Measurements from ENCODE around the gene KCNQ2.

The KCNQ2 gene

GRCh38 chr20:63417097-63417737, 55.2 kb downstream of the KCNQ2 start:
- DNase-seq (ENCODE audit: low spot score), result no peak

GRCh38 chr20:63416631-63417030, 55.8 kb downstream of the KCNQ2 start:
- no peak for DNase-seq (ENCODE audit: low spot score)

GRCh38 chr20:63415647-63416391, 56.6 kb downstream of the KCNQ2 start:
- no peak for DNase-seq (ENCODE audit: low spot score)

- no peak for DNase-seq (ENCODE audit: low spot score)
Observed at GRCh38 chr20:63414720-63415430, 57.6 kb downstream of the KCNQ2 start.

- DNase-seq (ENCODE audit: low spot score), result no peak
Observed at GRCh38 chr20:63413963-63414684, 58.3 kb downstream of the KCNQ2 start.

GRCh38 chr20:63413323-63413722, 59.1 kb downstream of the KCNQ2 start:
- DNase-seq (ENCODE audit: low spot score), result no peak

- no peak for DNase-seq (ENCODE audit: low spot score)
Observed at GRCh38 chr20:63412889-63413288, 59.6 kb downstream of the KCNQ2 start.

GRCh38 chr20:63411898-63412631, 60.4 kb downstream of the KCNQ2 start:
- no peak for DNase-seq (ENCODE audit: low spot score)

GRCh38 chr20:63411151-63411897, 61.1 kb downstream of the KCNQ2 start:
- DNase-seq (ENCODE audit: low spot score), result no peak

- DNase-seq (ENCODE audit: low spot score), result no peak
Observed at GRCh38 chr20:63409834-63410435, 62.5 kb downstream of the KCNQ2 start.

- no peak for DNase-seq (ENCODE audit: low spot score)
Observed at GRCh38 chr20:63409066-63409833, 63.2 kb downstream of the KCNQ2 start.

- no peak for DNase-seq (ENCODE audit: low spot score)
Observed at GRCh38 chr20:63408684-63409046, 63.8 kb downstream of the KCNQ2 start.

GRCh38 chr20:63407928-63408683, 64.3 kb downstream of the KCNQ2 start:
- no peak for DNase-seq (ENCODE audit: low spot score)

- no peak for DNase-seq (ENCODE audit: low spot score)
Observed at GRCh38 chr20:63406617-63407245, 65.7 kb downstream of the KCNQ2 start.

GRCh38 chr20:63406011-63406410, 66.4 kb downstream of the KCNQ2 start:
- no peak for DNase-seq (ENCODE audit: low spot score)

GRCh38 chr20:63405102-63405730, 67.2 kb downstream of the KCNQ2 start:
- no peak for DNase-seq (ENCODE audit: low spot score)

- DNase-seq (ENCODE audit: low spot score), result no peak
Observed at GRCh38 chr20:63404129-63405085, 68.0 kb downstream of the KCNQ2 start.
